GM12878 (cell line): ENCODE results near the gene SLC1A1. TPM values are rescaled to one million over a fixed set of nuclear protein-coding genes. Genes with fewer than 3 reads are reported as not detected.

Experiments
- ATAC-seq: fragments of 200-7000 bp; cut with Tn5 transposase; 3 replicates; pipeline ENCODE4 v1.9.1; 2020; ENCODE audit warnings: mild to moderate bottlenecking, moderate library complexity
- BruUV-seq: library from RNA; stranded (reverse); fragments of 400-500 nt; replicated peaks from 2 replicates; lab custom pipeline; 2021; lab: Mats Ljungman, UMichigan
- CTCF ChIA-PET: fragments of 300-600 bp; sonication (Branson Sonifier 250); formaldehyde crosslinking; extraction: SDS; loops from one replicate; lab custom pipeline; 2021; ENCODE audit warnings: inconsistent platforms; lab: Yijun Ruan, JAX
- POLR2A ChIA-PET: fragments of 350-600 bp; formaldehyde crosslinking; extraction: SDS; loops from one replicate; lab custom pipeline; 2021; ENCODE audit warnings: inconsistent platforms; lab: Charles Lee
- RAD21 ChIA-PET: fragments of 300-600 bp; sonication (Branson Sonifier 250); formaldehyde crosslinking; loops from one replicate; lab custom pipeline; 2023; ENCODE audit warnings: antibody characterized with exemption; ENCODE audit not compliant: unreplicated experiment; lab: Charles Lee
- SMC1A ChIA-PET: fragments of 300-600 bp; sonication (Branson Sonifier 250); formaldehyde crosslinking; loops from one replicate; lab custom pipeline; 2023; ENCODE audit not compliant: unreplicated experiment, uncharacterized antibody; lab: Charles Lee
- DNase-seq: peaks from one replicate; pipeline ENCODE4 v3.0.0-alpha.2; 2011; ENCODE audit warnings: low read depth, low spot score
- FAIRE-seq: peaks from 3 replicates; lab custom pipeline; 2011; peaks lifted over from hg19 to GRCh38; lab: Jason Lieb, UNC
- H2AFZ ChIP-seq: 2 replicates; pipeline ENCODE4 v1.6.0; 2011; ENCODE audit warnings: low read depth, low read length, control low read depth; ENCODE audit not compliant: control insufficient read depth
- H3K27ac ChIP-seq: 2 replicates; pipeline ENCODE4 v1.5.1; 2011; ENCODE audit warnings: control low read depth; ENCODE audit not compliant: control insufficient read depth, insufficient read depth
- H3K27me3 ChIP-seq, 2 experiments: replicated peaks in 1 of 2; 2 replicates each; pipeline versions ENCODE4 v1.6.0 to v1.6.1; 2011; ENCODE audit warnings: low read length in 1 of 2; ENCODE audit not compliant: control insufficient read depth in 2 of 2, insufficient read depth in 2 of 2
- H3K36me3 ChIP-seq, 2 experiments: 2 replicates each; pipeline ENCODE4 v1.5.1; 2011; ENCODE audit warnings: low read length in 1 of 2; ENCODE audit not compliant: control insufficient read depth in 2 of 2, insufficient read depth in 2 of 2
- H3K4me1 ChIP-seq: 2 replicates; pipeline ENCODE4 v1.6.1; 2011; ENCODE audit warnings: mild to moderate bottlenecking, low read length, moderate library complexity, mixed read lengths; ENCODE audit not compliant: control insufficient read depth, insufficient read depth
- H3K4me2 ChIP-seq: 2 replicates; pipeline ENCODE4 v1.6.0; 2011; ENCODE audit warnings: control low read depth; ENCODE audit not compliant: control insufficient read depth, insufficient read depth
- H3K4me3 ChIP-seq: fragments of 200-600 bp; sonication (generic); 2 replicates; pipeline ENCODE4 v1.5.1; 2016
- H3K79me2 ChIP-seq: 2 replicates; pipeline ENCODE4 v1.6.0; 2011; ENCODE audit warnings: low read length; ENCODE audit not compliant: control insufficient read depth, insufficient read depth
- H3K9ac ChIP-seq: 2 replicates; pipeline ENCODE4 v1.8.0; 2011; ENCODE audit warnings: low read length, control low read depth, mixed read lengths; ENCODE audit not compliant: control insufficient read depth, insufficient read depth
- H3K9me3 ChIP-seq: replicated peaks from 3 replicates; pipeline ENCODE4 v1.5.1; 2011; ENCODE audit warnings: mild to moderate bottlenecking, low read length; ENCODE audit not compliant: control insufficient read depth, insufficient read depth
- H4K20me1 ChIP-seq: 2 replicates; pipeline ENCODE4 v1.6.0; 2011; ENCODE audit not compliant: control insufficient read depth, insufficient read depth
- BACH1 ChIP-seq: fragments of 450-650 bp; IDR thresholded peaks from 2 replicates; pipeline ENCODE4 v1.6.1; 2017; ENCODE audit warnings: mild to moderate bottlenecking, borderline replicate concordance
- BCL11A ChIP-seq: IDR thresholded peaks from 2 replicates; pipeline ENCODE4 v1.6.1; 2011; ENCODE audit warnings: low read depth, low read length
- GABPA ChIP-seq: IDR thresholded peaks from 2 replicates; pipeline ENCODE4 v1.6.1; 2014; ENCODE audit warnings: antibody characterized with exemption, low read depth, mild to moderate bottlenecking, inconsistent platforms
- HDGF ChIP-seq: fragments of 450-650 bp; IDR thresholded peaks from 2 replicates; pipeline ENCODE4 v1.6.1; 2016; ENCODE audit warnings: antibody characterized with exemption
- IKZF2 ChIP-seq, 2 experiments: fragments of 450-650 bp; IDR thresholded peaks; 2 replicates each; pipeline ENCODE4 v1.6.1; 2017; ENCODE audit warnings: mild to moderate bottlenecking in 2 of 2, moderate library complexity in 2 of 2
- IRF5 ChIP-seq: fragments of 450-650 bp; IDR thresholded peaks from 2 replicates; pipeline ENCODE4 v1.6.1; 2017; ENCODE audit warnings: borderline replicate concordance
- JUNB ChIP-seq: IDR thresholded peaks from 2 replicates; pipeline ENCODE4 v1.6.1; 2016; ENCODE audit warnings: antibody characterized with exemption, mild to moderate bottlenecking
- JUND ChIP-seq: IDR thresholded peaks from 2 replicates; pipeline ENCODE4 v1.6.1; 2012; ENCODE audit warnings: low read depth, mild to moderate bottlenecking, low read length, improper control_type of control experiment, moderate library complexity
- PBX3 ChIP-seq: IDR thresholded peaks from 2 replicates; pipeline ENCODE4 v1.6.1; 2011; ENCODE audit warnings: mild to moderate bottlenecking, low read depth, low read length, moderate library complexity; ENCODE audit not compliant: insufficient replicate concordance
- RB1 ChIP-seq: fragments of 450-650 bp; formaldehyde crosslinking; IDR thresholded peaks from 2 replicates; pipeline ENCODE4 v1.6.1; 2017; ENCODE audit warnings: mild to moderate bottlenecking, borderline replicate concordance
- RFX5 ChIP-seq: IDR thresholded peaks from 2 replicates; pipeline ENCODE4 v1.6.1; 2011; ENCODE audit warnings: low read depth, low read length, improper control_type of control experiment
- SIX5 ChIP-seq: IDR thresholded peaks from 2 replicates; pipeline ENCODE4 v1.6.1; 2011; ENCODE audit warnings: mild to moderate bottlenecking, low read depth, low read length, moderate library complexity; ENCODE audit not compliant: severe bottlenecking
- SPI1 ChIP-seq: IDR thresholded peaks from 2 replicates; pipeline ENCODE4 v1.6.1; 2011; ENCODE audit warnings: low read depth, mild to moderate bottlenecking, low read length, moderate library complexity, borderline replicate concordance; ENCODE audit not compliant: insufficient read depth
- ZBED1 ChIP-seq: IDR thresholded peaks from 2 replicates; pipeline ENCODE4 v1.6.1; 2016; ENCODE audit warnings: borderline replicate concordance
- ZNF274 ChIP-seq: IDR thresholded peaks from one replicate; pipeline ENCODE4 v1.8.0; 2011; ENCODE audit not compliant: insufficient read length, insufficient read depth
- in situ Hi-C: fragments of 300-500 bp; cut with MboI; formaldehyde crosslinking; loops from 9 replicates; pipeline ENCODE4 v1.14.3; 2018; ENCODE audit warnings: mixed read lengths
- intact Hi-C: fragments of 100-400 bp; cut with micrococcal nuclease; formaldehyde crosslinking; loops from one replicate; pipeline ENCODE4 v1.14.2; 2022; ENCODE audit not compliant: unreplicated experiment
- polyA plus RNA-seq, 11 experiments: library from polyadenylated mRNA; depleted of rRNA in 4 of 11; unstranded in 6 of 11; stranded (reverse) in 5 of 11; fragments of >200 nt; fragmentation: Nextera tagmentation in 4 of 11; fragmentation: Illumina TruSeq in 1 of 11; extraction: Ambion mirVana in 4 of 11; extraction: Trizol in 1 of 11; gene quantifications; 1 replicate in 1 of 11; 2 replicates in 10 of 11; pipeline versions ENCODE4 v1.2.1 to v1.2.3, GENCODE V29; 2011 to 2016; ENCODE audit warnings: inconsistent platforms in 2 of 11, missing spikeins in 2 of 11, low read depth in 1 of 11
- total RNA-seq, 4 experiments: library from RNA; depleted of rRNA in 3 of 4; stranded (reverse); fragments of >200 nt in 3 of 4; fragmentation: Illumina TruSeq in 1 of 4; extraction: Trizol in 1 of 4; gene quantifications; 2 replicates each; pipeline versions ENCODE4 v1.2.1 to v1.2.3, GENCODE V29; 2013 to 2021

Gene SLC1A1
- total and polyA plus RNA-seq, 10 of the 15 experiments (the other 5 are each of a cell fraction or from before 2014, with no cell fraction given): 4.2 to 24.9 (median 18.3) TPM

GRCh38 chr9:4569101-4569500 lies 78.8 kb downstream of the SLC1A1 start:
- Histone ChIP-seq H3K79me2 (no peaks in the 10 kb centered on the region), H3K4me2 (no peak overlapping the region), H2AFZ (no peak overlapping the region), H3K4me3 (no peak overlapping the region), H3K4me1 (peaks cover 2% of the 10 kb centered on the region; the same call in 1 of the 2 replicates), H3K27me3 (no peaks in the 10 kb centered on the region), H3K27ac (no peak overlapping the region), H4K20me1 (no peaks in the 10 kb centered on the region), H3K9me3 (no peaks in the 10 kb centered on the region), H3K9ac (no peak overlapping the region), H3K36me3 (peaks cover 2 to 26% of the 10 kb centered on the region in 2 experiments; a peak in 3 of 4 replicates)
- ChIA-PET RAD21 (no interaction called here), CTCF (interaction anchor here (1.0 kb wide), 1 partner anchor 17 kb away, joined by 3 read pairs; no protein-coding TSS in a partner anchor), SMC1A (interaction anchor here (1.0 kb wide), 1 partner anchor 36 kb away, joined by 3 read pairs; no protein-coding TSS in a partner anchor), POLR2A (no interaction called here)
- intact Hi-C loops (no loop called here), in situ Hi-C loops (no loop called here)
- FAIRE-seq: no peak
- TF ChIP-seq RB1: no peak
- TF ChIP-seq JUND: no peak
- no peak for TF ChIP-seq GABPA
- TF ChIP-seq SIX5: no peak
- no peak for TF ChIP-seq ZBED1
- no peak for TF ChIP-seq JUNB
- no peak for TF ChIP-seq IRF5
- TF ChIP-seq PBX3: no peak
- no peak for TF ChIP-seq BCL11A
- TF ChIP-seq ZNF274: no peak
- TF ChIP-seq IKZF2 (IDR thresholded peaks at IDR 0.05): no peak
- no peak for TF ChIP-seq RFX5
- no peak for TF ChIP-seq HDGF
- no peak for TF ChIP-seq BACH1
- TF ChIP-seq SPI1: no peak
- ATAC-seq: no peak
- no TSS peak for BruUV-seq
- no peak for DNase-seq
